PC-3 (cell line): Measurements from ENCODE around the gene HNRNPAB. TPM values are rescaled to one million over a fixed set of nuclear protein-coding genes. Genes with fewer than 3 reads are reported as not detected.
"Not testable (repeated sequence)": the region's sequence is repeated elsewhere in the genome, so short reads cannot be mapped to it uniquely, and the experiment has no call there.

Experiments
- ATAC-seq: fragments of 200-7000 bp; cut with Tn5 transposase; 2 replicates; pipeline ENCODE4 v1.9.1; 2020; ENCODE audit warnings: mild to moderate bottlenecking, moderate library complexity
- BruUV-seq: library from RNA; stranded (reverse); fragments of 400-500 nt; replicated peaks from 2 replicates; lab custom pipeline; 2021; lab: Mats Ljungman, UMichigan
- CTCF ChIA-PET: fragments of 300-600 bp; sonication (Branson Sonifier 250); formaldehyde crosslinking; loops from one replicate; lab custom pipeline; 2022; ENCODE audit warnings: antibody characterized with exemption; lab: Charles Lee
- POLR2A ChIA-PET: fragments of 300-600 bp; sonication (Branson Sonifier 250); formaldehyde crosslinking; loops from one replicate; lab custom pipeline; 2022; ENCODE audit warnings: antibody characterized with exemption; ENCODE audit not compliant: unreplicated experiment; lab: Charles Lee
- DNase-seq: peaks from one replicate; pipeline ENCODE4 v3.0.0-alpha.2; 2015
- H2AFZ ChIP-seq: fragments of 300-600 bp; sonication (generic); 2 replicates; pipeline ENCODE4 v1.6.0; 2016; ENCODE audit warnings: antibody characterized with exemption, low read length
- H3F3A ChIP-seq: fragments of 300-600 bp; sonication (generic); one replicate; pipeline ENCODE4 v1.6.0; 2017; ENCODE audit warnings: antibody characterized with exemption, low read length, control low read depth, mild to moderate bottlenecking; ENCODE audit not compliant: unreplicated experiment
- H3K27ac ChIP-seq: fragments of 300-600 bp; sonication (generic); 2 replicates; pipeline ENCODE4 v1.5.1; 2016; ENCODE audit warnings: mild to moderate bottlenecking, low read length
- H3K27me3 ChIP-seq: fragments of 300-600 bp; sonication (generic); 2 replicates; pipeline ENCODE4 v1.6.1; 2016; ENCODE audit warnings: low read length, mixed read lengths
- H3K36me3 ChIP-seq: fragments of 300-600 bp; sonication (generic); 2 replicates; pipeline ENCODE4 v1.6.1; 2016; ENCODE audit warnings: low read depth, mixed run types, low read length, mixed read lengths
- H3K4me1 ChIP-seq: fragments of 300-600 bp; sonication (generic); 2 replicates; pipeline ENCODE4 v1.5.1; 2016; ENCODE audit warnings: low read length; ENCODE audit not compliant: insufficient read depth
- H3K4me2 ChIP-seq: fragments of 300-600 bp; sonication (generic); 2 replicates; pipeline ENCODE4 v1.6.0; 2016; ENCODE audit warnings: low read length
- H3K4me3 ChIP-seq: fragments of 300-600 bp; sonication (generic); 2 replicates; pipeline ENCODE4 v1.5.1; 2016; ENCODE audit warnings: mild to moderate bottlenecking, low read length, mixed read lengths
- H3K79me2 ChIP-seq: fragments of 300-600 bp; sonication (generic); 2 replicates; pipeline ENCODE4 v1.6.1; 2017; ENCODE audit warnings: low read length, mixed read lengths
- H3K9ac ChIP-seq: fragments of 300-600 bp; sonication (generic); 2 replicates; pipeline ENCODE4 v1.6.0; 2016; ENCODE audit warnings: mild to moderate bottlenecking, low read length
- H3K9me2 ChIP-seq: fragments of 300-600 bp; sonication (generic); replicated peaks from 2 replicates; pipeline ENCODE4 v1.6.1; 2016; ENCODE audit warnings: mixed run types, low read length, mixed read lengths
- H3K9me3 ChIP-seq: fragments of 300-600 bp; sonication (generic); 2 replicates; pipeline ENCODE4 v1.6.1; 2016; ENCODE audit warnings: low read length, mixed read lengths
- H4K20me1 ChIP-seq: fragments of 300-600 bp; sonication (generic); 2 replicates; pipeline ENCODE4 v1.6.1; 2016; ENCODE audit warnings: low read length, mixed read lengths
- EZH2 ChIP-seq: fragments of 300-600 bp; sonication (generic); IDR thresholded peaks from one replicate; pipeline ENCODE4 v1.6.1; 2017; ENCODE audit warnings: antibody characterized with exemption, mild to moderate bottlenecking, low read length; ENCODE audit not compliant: unreplicated experiment
- EZH2phosphoT487 ChIP-seq: fragments of 300-600 bp; sonication (generic); IDR thresholded peaks from 2 replicates; pipeline ENCODE4 v1.6.1; 2018; ENCODE audit warnings: mild to moderate bottlenecking, antibody characterized with exemption, low read length, borderline replicate concordance
- intact Hi-C: fragments of 100-400 bp; cut with micrococcal nuclease; formaldehyde crosslinking; loops from 2 replicates; pipeline ENCODE4 v1.9.0; 2023
- total RNA-seq: library from RNA; depleted of rRNA; stranded (reverse); fragments of >200 nt; gene quantifications from 2 replicates; pipeline ENCODE4 v1.2.3, GENCODE V29; 2014
- TF ChIP-seq, protein P1 (sequence below): fragments of 300-600 bp; sonication (generic); conservative IDR thresholded peaks from 2 replicates; pipeline ENCODE4 v1.5.1; 2017; ENCODE audit warnings: antibody characterized with exemption, low read depth, mild to moderate bottlenecking, low read length

Gene HNRNPAB
- total RNA-seq, 1 experiment from 2014 or later, result 231 TPM

DNA sequence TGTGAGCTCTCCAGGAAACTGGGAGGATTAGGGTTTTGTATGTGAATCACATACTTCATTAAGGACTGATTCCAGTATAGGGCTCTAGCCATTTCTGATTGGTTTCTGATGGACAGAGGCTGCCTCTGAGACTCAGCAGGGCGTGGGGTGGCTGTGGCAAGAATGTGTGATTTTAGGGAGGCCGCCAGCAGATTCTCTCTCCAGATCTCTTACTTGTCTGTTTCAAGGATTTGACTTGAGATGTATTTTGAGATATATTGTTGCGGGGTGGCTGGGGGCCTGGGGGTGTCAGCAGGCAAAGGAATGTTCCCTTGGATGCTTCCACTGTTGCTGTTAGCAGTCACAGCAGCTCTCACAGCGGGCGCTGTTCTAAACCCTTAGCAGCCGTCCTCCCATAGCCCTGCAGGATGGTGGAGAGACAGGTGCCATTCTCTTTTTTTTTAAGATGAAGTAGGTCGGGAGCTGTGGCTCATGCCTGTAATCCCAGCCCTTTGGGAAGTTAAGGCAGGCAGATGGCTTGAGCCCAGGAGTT is 8.0 kb upstream of the HNRNPAB start:
- Histone ChIP-seq H3K9ac (no peak overlapping the region), H3K4me2 (no peak overlapping the region), H3K27me3 (no peaks in the 10 kb centered on the region), H3K27ac (no peak overlapping the region), H2AFZ (no peak overlapping the region), H3K9me2 (no peaks in the 10 kb centered on the region), H3K79me2 (no peaks in the 10 kb centered on the region), H4K20me1 (no peaks in the 10 kb centered on the region), H3K4me3 (no peak overlapping the region), H3F3A (no peaks in the 10 kb centered on the region), H3K9me3 (no peaks in the 10 kb centered on the region), H3K36me3 (no peaks in the 10 kb centered on the region), H3K4me1 (peaks cover 9% of the 10 kb centered on the region)
- CTCF ChIA-PET, result no interaction called here
- ATAC-seq, result no peak
- no peak for TF ChIP-seq EZH2phosphoT487
- no peak for TF ChIP-seq EZH2
- TF ChIP-seq, protein P1, sequence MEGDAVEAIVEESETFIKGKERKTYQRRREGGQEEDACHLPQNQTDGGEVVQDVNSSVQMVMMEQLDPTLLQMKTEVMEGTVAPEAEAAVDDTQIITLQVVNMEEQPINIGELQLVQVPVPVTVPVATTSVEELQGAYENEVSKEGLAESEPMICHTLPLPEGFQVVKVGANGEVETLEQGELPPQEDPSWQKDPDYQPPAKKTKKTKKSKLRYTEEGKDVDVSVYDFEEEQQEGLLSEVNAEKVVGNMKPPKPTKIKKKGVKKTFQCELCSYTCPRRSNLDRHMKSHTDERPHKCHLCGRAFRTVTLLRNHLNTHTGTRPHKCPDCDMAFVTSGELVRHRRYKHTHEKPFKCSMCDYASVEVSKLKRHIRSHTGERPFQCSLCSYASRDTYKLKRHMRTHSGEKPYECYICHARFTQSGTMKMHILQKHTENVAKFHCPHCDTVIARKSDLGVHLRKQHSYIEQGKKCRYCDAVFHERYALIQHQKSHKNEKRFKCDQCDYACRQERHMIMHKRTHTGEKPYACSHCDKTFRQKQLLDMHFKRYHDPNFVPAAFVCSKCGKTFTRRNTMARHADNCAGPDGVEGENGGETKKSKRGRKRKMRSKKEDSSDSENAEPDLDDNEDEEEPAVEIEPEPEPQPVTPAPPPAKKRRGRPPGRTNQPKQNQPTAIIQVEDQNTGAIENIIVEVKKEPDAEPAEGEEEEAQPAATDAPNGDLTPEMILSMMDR, result no peak
- BruUV-seq, result no TSS peak
- intact Hi-C loops, result no loop called here
- POLR2A ChIA-PET, result no interaction called here
- no peak for DNase-seq

DNA sequence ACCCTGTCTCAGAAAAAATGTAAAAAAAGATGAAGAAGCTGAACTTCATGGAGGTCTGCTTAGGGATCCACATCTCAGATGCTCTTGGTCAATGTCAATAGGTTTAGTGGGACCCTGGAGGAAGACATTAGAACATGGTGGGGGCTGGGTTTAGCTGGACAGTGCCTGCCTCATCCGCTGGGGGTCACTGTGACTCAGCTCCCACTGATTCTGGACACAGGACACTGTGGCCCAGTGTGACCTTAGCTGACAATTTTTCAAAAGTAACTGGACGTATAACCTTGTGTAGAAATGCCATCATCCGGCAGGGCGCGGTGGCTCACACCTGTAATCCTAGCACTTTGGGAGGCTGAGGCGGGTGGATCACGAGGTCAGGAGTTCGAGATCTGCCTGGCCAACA is 7.3 kb upstream of the HNRNPAB start:
- H3K4me1 ChIP-seq, result peaks cover 16% of the 10 kb centered on the region
- intact Hi-C loops, result no loop called here
- no peaks in the 10 kb centered on the region for H3K9me3 ChIP-seq
- no peak overlapping the region for H3K4me2 ChIP-seq
- H3K36me3 ChIP-seq, result no peaks in the 10 kb centered on the region
- ATAC-seq, result no peak; the same call in 1 of the 2 replicates
- no peaks in the 10 kb centered on the region for H3K27me3 ChIP-seq
- ChIA-PET POLR2A (no interaction called here), CTCF (no interaction called here)
- no peak for DNase-seq
- H3F3A ChIP-seq, result no peaks in the 10 kb centered on the region
- TF ChIP-seq, protein P1, result peak; percentile 55
- no peak for TF ChIP-seq EZH2phosphoT487
- TF ChIP-seq EZH2, result no peak
- no peak overlapping the region for H2AFZ ChIP-seq
- H3K79me2 ChIP-seq, result no peaks in the 10 kb centered on the region
- no peaks in the 10 kb centered on the region for H3K9me2 ChIP-seq
- no peak overlapping the region for H3K4me3 ChIP-seq
- H3K27ac ChIP-seq, result no peak overlapping the region
- H3K9ac ChIP-seq, result no peak overlapping the region
- no peaks in the 10 kb centered on the region for H4K20me1 ChIP-seq
- BruUV-seq, result no TSS peak

DNA sequence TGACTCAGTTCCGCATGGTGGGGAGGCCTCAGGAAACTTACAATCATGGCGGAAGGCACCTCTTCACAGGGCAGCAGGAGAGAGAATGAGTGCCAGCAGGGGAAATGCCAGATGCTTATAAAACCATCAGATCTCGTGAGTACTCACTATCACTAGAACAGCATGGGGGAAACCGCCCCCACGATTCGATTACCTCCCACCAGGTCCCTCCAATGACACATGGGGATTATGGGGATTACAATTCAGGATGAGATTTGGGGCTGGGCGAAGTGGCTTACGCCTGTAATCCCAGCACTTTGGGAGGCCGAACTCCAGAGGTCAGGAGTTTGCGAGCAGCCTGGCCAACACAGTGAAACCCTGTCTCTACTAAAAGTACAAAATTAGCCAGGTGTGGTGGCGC is 6.2 kb upstream of the HNRNPAB start:
- BruUV-seq, CTCF ChIA-PET, POLR2A ChIA-PET, H3F3A ChIP-seq, H3K9me2 ChIP-seq, intact Hi-C loops, H3K27me3 ChIP-seq, H3K9me3 ChIP-seq, H3K4me3 ChIP-seq, H3K4me2 ChIP-seq, H3K36me3 ChIP-seq, DNase-seq, ATAC-seq, H3K79me2 ChIP-seq, H4K20me1 ChIP-seq, H3K9ac ChIP-seq, H3K27ac ChIP-seq, H2AFZ ChIP-seq: not testable (repeated sequence)
- H3K4me1 ChIP-seq, result peaks cover 14% of the 10 kb centered on the region
